GM12865 (cell line): ENCODE measurements around the gene AP2A2.

ENCODE experiments used
- DNase-seq: peaks from one replicate; pipeline ENCODE4 v3.0.0; 2010; ENCODE audit warnings: low read depth
- H3K4me3 ChIP-seq: 2 replicates; pipeline ENCODE4 v1.5.1; 2011; ENCODE audit warnings: mild to moderate bottlenecking, low read depth, low read length, control low read depth
- CTCF ChIP-seq: IDR thresholded peaks from 2 replicates; pipeline ENCODE4 v1.5.1; 2011; ENCODE audit warnings: low read length, control low read depth, low read depth, inconsistent platforms; ENCODE audit not compliant: insufficient read depth; ENCODE audit errors: missing control alignments

Gene AP2A2

GRCh38 chr11:992577-992976, 66.9 kb downstream of the AP2A2 start:
- H3K4me3 ChIP-seq: no peak overlapping the region
- no peak for TF ChIP-seq CTCF
- no peak for DNase-seq

DNA sequence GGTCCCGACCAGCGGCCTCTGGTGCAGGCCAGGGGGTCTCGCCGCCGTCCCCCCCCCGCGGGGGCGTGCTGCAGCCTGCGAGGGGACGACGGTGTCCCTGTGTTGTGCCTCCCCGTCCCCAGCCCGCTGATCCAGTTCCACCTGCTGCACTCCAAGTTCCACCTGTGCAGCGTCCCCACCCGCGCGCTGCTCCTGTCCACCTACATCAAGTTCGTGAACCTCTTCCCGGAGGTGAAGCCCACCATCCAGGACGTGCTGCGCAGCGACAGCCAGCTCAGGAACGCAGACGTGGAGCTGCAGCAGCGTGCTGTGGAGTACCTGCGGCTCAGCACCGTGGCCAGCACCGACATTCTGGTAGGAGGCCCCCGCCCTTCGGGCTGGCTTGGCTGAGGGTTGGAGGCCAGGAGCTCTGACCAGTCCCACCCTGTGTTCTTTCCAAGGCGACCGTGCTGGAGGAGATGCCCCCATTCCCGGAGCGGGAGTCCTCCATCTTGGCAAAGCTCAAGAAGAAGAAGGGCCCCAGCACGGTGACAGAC, 68.0 kb downstream of the AP2A2 start:
- no peak for DNase-seq
- H3K4me3 ChIP-seq: no peak overlapping the region
- TF ChIP-seq CTCF: no peak

GRCh38 chr11:995044-995751, 69.5 kb downstream of the AP2A2 start:
- no peak for TF ChIP-seq CTCF
- peak; percentile 35 for DNase-seq
- no peak overlapping the region for H3K4me3 ChIP-seq

DNA sequence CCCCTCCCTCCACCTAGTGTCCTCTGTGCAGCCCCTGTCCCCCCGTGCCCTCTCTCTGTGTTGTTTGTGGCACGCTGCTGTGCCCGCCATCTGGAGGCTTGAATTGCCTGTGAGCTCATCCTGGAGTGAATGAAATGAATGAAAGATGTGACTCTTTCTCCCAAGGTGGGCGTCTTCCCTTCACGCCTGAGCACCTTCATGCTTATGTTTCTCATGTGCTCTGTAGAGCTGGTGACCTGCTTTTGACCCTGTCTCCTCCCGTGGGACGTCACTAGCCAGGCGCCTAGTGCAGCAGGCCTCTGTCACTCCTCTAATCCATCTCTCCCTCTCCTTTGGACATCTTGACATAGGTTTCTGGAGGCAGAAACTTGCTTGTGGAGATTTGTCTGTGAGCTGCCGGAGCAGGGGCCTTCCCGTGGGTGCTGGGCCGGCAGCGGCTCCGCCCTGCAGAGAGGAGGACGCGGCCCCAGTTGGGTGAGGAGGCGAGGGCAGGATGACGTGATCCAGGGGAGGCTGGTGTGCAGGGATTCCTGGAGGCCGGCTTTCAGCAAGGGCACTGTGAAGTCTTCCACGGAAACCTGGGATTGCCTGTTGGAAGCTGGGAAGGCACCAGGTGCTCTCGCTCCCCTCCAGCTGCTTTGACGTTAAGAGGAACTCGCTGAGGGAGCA, 70.2 kb downstream of the AP2A2 start:
- no peak overlapping the region for H3K4me3 ChIP-seq
- TF ChIP-seq CTCF: no peak
- peak; percentile 76 for DNase-seq

- H3K4me3 ChIP-seq: no peak overlapping the region
- peak; percentile 37 for DNase-seq
- no peak for TF ChIP-seq CTCF
Measured at GRCh38 chr11:996681-997080, 71.0 kb downstream of the AP2A2 start.

- DNase-seq: no peak
- no peak overlapping the region for H3K4me3 ChIP-seq
- TF ChIP-seq CTCF: no peak
Measured at GRCh38 chr11:997907-998306, 72.2 kb downstream of the AP2A2 start.

DNA sequence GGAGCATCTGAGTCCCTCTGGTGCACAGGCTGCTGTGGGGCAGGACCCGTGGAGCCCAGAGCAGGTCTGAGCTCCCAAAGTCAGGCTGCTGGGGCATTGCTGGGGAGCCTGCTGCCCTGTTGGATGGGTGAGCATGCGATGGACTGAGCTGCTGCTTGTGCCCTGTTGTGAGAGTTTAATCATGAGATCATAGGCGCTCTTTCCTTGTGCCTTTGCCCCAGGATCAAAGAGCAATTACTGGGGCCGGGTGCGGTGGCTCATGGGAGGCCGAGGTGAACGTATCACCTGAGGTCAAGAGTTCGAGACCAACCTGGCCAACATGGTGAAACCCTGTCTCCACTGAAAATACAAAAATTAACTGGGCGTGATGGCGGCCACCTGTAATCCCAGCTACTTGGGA, 73.3 kb downstream of the AP2A2 start:
- no peak for TF ChIP-seq CTCF
- DNase-seq: no peak
- H3K4me3 ChIP-seq: no peak overlapping the region
